GM12864 (cell line): ENCODE data around the gene CCDC183.

ENCODE experiments used
- DNase-seq: peaks from one replicate; pipeline ENCODE4 v3.0.0-alpha.2; 2011; ENCODE audit warnings: low read depth
- H3K4me3 ChIP-seq: 2 replicates; pipeline ENCODE4 v1.5.1; 2011; ENCODE audit warnings: mild to moderate bottlenecking, low read depth, low read length, control low read depth
- TF ChIP-seq, protein P1 (sequence below): IDR thresholded peaks from 2 replicates; pipeline ENCODE4 v1.5.1; 2011; ENCODE audit warnings: low read depth, mild to moderate bottlenecking, moderate library complexity, low read length, control low read depth, inconsistent platforms; ENCODE audit errors: missing control alignments

Gene CCDC183

DNA sequence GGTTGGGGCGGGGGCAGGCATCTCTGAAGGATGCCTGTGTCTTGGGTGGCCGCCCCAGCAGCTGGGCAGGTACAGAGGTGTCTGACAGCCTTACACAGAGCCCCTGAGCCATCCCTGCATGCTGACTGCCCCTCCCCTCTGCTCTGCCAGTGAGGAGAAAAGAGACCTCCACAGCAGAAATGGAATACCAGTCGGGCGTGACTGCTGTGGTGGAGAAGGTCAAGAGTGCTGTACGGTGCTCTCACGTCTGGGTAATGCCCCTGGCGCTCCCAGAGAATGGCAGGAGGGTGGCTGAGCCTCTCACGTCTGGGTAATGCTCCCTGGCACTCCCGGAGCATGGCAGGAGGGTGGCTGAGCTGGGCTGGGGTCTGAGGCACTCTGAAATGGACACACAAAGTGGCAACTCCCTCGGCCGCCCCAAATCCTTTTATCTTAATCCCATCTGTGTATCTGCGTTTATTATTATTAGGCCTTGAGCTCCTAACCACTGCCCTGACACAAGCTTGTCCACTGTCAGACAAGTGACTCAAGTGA, 9.1 kb downstream of the CCDC183 start:
- DNase-seq: no peak
- TF ChIP-seq, protein P1, sequence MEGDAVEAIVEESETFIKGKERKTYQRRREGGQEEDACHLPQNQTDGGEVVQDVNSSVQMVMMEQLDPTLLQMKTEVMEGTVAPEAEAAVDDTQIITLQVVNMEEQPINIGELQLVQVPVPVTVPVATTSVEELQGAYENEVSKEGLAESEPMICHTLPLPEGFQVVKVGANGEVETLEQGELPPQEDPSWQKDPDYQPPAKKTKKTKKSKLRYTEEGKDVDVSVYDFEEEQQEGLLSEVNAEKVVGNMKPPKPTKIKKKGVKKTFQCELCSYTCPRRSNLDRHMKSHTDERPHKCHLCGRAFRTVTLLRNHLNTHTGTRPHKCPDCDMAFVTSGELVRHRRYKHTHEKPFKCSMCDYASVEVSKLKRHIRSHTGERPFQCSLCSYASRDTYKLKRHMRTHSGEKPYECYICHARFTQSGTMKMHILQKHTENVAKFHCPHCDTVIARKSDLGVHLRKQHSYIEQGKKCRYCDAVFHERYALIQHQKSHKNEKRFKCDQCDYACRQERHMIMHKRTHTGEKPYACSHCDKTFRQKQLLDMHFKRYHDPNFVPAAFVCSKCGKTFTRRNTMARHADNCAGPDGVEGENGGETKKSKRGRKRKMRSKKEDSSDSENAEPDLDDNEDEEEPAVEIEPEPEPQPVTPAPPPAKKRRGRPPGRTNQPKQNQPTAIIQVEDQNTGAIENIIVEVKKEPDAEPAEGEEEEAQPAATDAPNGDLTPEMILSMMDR: no peak
- no peak overlapping the region for H3K4me3 ChIP-seq

GRCh38 chr9:136806067-136806466, 9.9 kb downstream of the CCDC183 start:
- H3K4me3 ChIP-seq: no peak overlapping the region
- no peak for DNase-seq
- TF ChIP-seq, protein P1: no peak

GRCh38 chr9:136806631-136807201, 10.6 kb downstream of the CCDC183 start:
- no peak for DNase-seq
- TF ChIP-seq, protein P1: no peak
- peak overlapping the region; percentile 96 for H3K4me3 ChIP-seq

DNA sequence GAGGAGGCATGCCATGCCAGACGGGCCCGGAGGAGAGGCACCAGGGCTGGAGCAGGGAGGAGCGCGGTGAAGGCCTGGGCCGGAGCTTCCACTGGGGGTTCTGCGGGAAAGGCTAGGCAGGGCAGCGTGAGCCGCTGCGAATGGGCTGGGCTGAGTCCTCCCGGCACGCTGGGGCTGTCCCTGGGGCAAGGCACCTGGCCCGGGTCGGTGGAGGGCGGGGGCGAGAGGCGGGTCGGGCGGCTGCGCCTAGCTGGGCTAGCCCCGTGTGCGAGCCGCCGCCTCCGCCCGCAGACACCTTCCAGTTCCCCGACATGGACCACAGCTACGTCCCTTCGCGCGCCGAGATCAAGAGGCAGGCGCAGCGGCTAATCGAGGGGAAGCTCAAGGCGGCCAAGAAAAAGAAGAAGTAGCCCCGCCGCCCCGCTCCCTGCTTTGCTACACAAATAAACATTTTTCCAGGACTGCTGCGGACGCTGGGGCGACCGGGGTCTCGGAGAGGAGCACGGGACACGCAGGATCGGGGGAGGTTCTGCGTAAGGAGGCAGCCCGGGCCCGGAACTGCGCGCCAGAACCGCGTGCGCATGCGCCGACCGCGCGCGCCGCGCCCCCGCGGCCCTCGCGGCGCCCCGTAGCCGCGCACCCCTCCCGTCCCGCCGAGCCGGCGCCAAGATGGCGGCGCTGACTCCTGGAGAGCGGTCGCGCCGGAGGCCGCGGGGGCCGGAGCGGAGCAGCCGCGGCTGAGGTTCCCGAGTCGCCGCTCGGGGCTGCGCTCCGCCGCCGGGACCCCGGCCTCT, 11.3 kb downstream of the CCDC183 start, which contains the start of gene RABL6:
RABL6 (plus strand) TSS at position 668 of the 794 bp plus-strand sequence. CDS start 249 bp downstream, outside the sequence.
- TF ChIP-seq, protein P1: no peak
- H3K4me3 ChIP-seq: peak within 1 kb of the TSS; percentile 96
- DNase-seq: no peak

- TF ChIP-seq, protein P1: no peak
- no peak for DNase-seq
- peak overlapping the region; percentile 96 for H3K4me3 ChIP-seq
These were observed 12.1 kb downstream of the CCDC183 start for GRCh38 chr9:136808075-136808805.

- TF ChIP-seq, protein P1: no peak
- peak overlapping the region; percentile 96 for H3K4me3 ChIP-seq
- no peak for DNase-seq
These were observed 12.6 kb downstream of the CCDC183 start for GRCh38 chr9:136808806-136809158.
